ENCODE results near the gene LDLRAD1. TPM values are rescaled to one million over a fixed set of nuclear protein-coding genes. Genes with fewer than 3 reads are reported as not detected.

LDLRAD1 gene
- total RNA-seq, 1 experiment from 2014 or later, result 0.30 TPM

GRCh38 chr1:54037476-54037875, 19.5 kb upstream of the LDLRAD1 start:
- Histone ChIP-seq H3K4me1 (ENCODE audit: control insufficient read depth in 1 of 2, insufficient read depth in 2 of 2, low read length in 2 of 2) (no peaks in the 10 kb centered on the region), H3K27me3 (ENCODE audit: insufficient read depth, low read length) (no peaks in the 10 kb centered on the region), H3K9me2 (ENCODE audit: insufficient read depth) (no peaks in the 10 kb centered on the region), H3K9me3 (ENCODE audit: control insufficient read depth in 1 of 2, insufficient read depth in 1 of 2, low read depth in 1 of 2, low read length in 2 of 2) (no peaks in the 10 kb centered on the region), H4K20me1 (ENCODE audit: insufficient read depth) (no peaks in the 10 kb centered on the region), H3K4me3 (replicated peaks in 1 of 2; ENCODE audit: low read depth in 1 of 2, low read length in 2 of 2) (no peak overlapping the region), H3K4me2 (ENCODE audit: low read length) (no peak overlapping the region), H2AFZ (ENCODE audit: low read depth, low read length, poor library complexity, severe bottlenecking) (no peak overlapping the region), H3K79me2 (ENCODE audit: insufficient read depth, low read length) (no peaks in the 10 kb centered on the region), H3K9ac (ENCODE audit: low read length) (no peak overlapping the region), H3K27ac (ENCODE audit: low read depth, low read length) (no peak overlapping the region), H3K36me3 (ENCODE audit: control insufficient read depth in 1 of 2, insufficient read depth in 2 of 2, low read length in 2 of 2) (peaks cover 0 to 30% of the 10 kb centered on the region in 2 experiments; a peak in 2 of 4 replicates)
- CTCF ChIA-PET, result no interaction called here
- no peak for ATAC-seq
- no TSS peak for BruUV-seq (replicated peaks)
- RAD21 ChIA-PET (ENCODE audit: low non-redundant PET in 1 of 2, low total read pairs in 2 of 2, uncharacterized antibody in 2 of 2, unreplicated experiment in 2 of 2), result no interaction called here
- POLR2A ChIA-PET, result no interaction called here
- no peak for DNase-seq (ENCODE audit: low read depth, low spot score)
- intact Hi-C loops (cut with micrococcal nuclease), result no loop called here
- TF ChIP-seq ZBTB33 (IDR thresholded peaks at IDR 0.05; ENCODE audit: extremely low read depth, insufficient replicate concordance, low read length) (no peak), FOSL1 (IDR thresholded peaks at IDR 0.05; ENCODE audit: low read depth) (no peak), CBX3 (IDR thresholded peaks at IDR 0.05; ENCODE audit: low read depth) (no peak), EGR1 (IDR thresholded peaks at IDR 0.05; ENCODE audit: low read depth) (no peak), ELF1 (IDR thresholded peaks at IDR 0.05; ENCODE audit: borderline replicate concordance, low read depth) (no peak), SRF (IDR thresholded peaks at IDR 0.05; ENCODE audit: low read depth) (no peak), YY1 (IDR thresholded peaks at IDR 0.05; ENCODE audit: extremely low read depth, insufficient replicate concordance, low read depth, low read length) (no peak), EZH2phosphoT487 (IDR thresholded peaks at IDR 0.05; ENCODE audit: borderline replicate concordance) (no peak), RAD21 (IDR thresholded peaks at IDR 0.05; ENCODE audit: low read depth) (no peak), CEBPB (IDR thresholded peaks at IDR 0.05; ENCODE audit: low read depth) (no peak), JUND (IDR thresholded peaks at IDR 0.05) (no peak), EZH2 (IDR thresholded peaks at IDR 0.05) (no peak), SP1 (IDR thresholded peaks at IDR 0.05; ENCODE audit: low read depth) (no peak), ZNF274 (IDR thresholded peaks at IDR 0.05; ENCODE audit: low read depth, low read length) (no peak), ZFX (IDR thresholded peaks at IDR 0.05) (no peak)
- TF ChIP-seq, protein P1, sequence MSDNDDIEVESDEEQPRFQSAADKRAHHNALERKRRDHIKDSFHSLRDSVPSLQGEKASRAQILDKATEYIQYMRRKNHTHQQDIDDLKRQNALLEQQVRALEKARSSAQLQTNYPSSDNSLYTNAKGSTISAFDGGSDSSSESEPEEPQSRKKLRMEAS (IDR thresholded peaks at IDR 0.05), result no peak

Data from HCT116 (cell line).